Measurements from ENCODE around the gene ITLN1. TPM values are rescaled to one million over a fixed set of nuclear protein-coding genes. Genes with fewer than 3 reads are reported as not detected.

Gene ITLN1
- total RNA-seq, 2 experiments from 2014 or later = not detected

DNA sequence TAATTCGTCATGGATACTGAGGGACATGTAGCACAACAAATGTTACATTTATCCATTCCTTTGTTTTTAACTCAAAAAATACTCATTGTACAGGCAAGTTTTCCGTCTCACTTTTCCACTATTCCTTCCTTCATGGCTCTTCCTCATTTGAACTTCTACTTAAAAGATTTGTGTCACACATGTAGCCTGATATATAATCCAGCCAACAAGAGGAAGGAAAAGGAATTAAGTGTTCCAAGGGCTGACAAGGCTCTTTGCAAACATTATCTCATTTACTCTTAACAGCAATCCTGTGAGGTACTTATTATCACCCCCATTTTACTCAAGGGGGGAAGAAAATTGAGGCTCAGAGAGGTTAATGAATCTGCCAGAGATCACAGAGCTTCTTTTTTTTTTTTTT lies 45.2 kb downstream of the ITLN1 start:
- CTCF ChIA-PET = interaction anchor here (0.8 to 7.2 kb wide), 10 partner anchors 16 to 164 kb away, joined by 3 to 270 read pairs (median 4); partner anchors contain the start of genes CD244, ITLN2 and LY9
- H3K4me1 Mint-ChIP-seq = peaks cover 76% of the 10 kb centered on the region
- H3K4me3 Mint-ChIP-seq = no peak overlapping the region
- ATAC-seq (no peak), DNase-seq (no peak)
- peaks cover 49% of the 10 kb centered on the region for H3K36me3 Mint-ChIP-seq
- H3K27ac Mint-ChIP-seq = peak overlapping the region; percentile 1
- no peaks in the 10 kb centered on the region for H3K27me3 Mint-ChIP-seq
- no peaks in the 10 kb centered on the region for H3K9me3 Mint-ChIP-seq (ENCODE audit: low read depth)

GRCh38 chr1:160838888-160839287 lies 46.1 kb downstream of the ITLN1 start:
- peaks cover 47% of the 10 kb centered on the region for H3K36me3 Mint-ChIP-seq
- H3K4me3 Mint-ChIP-seq = peak overlapping the region; percentile 30
- CTCF ChIA-PET = interaction anchor here (0.6 to 7.2 kb wide), 12 partner anchors 8 to 387 kb away, joined by 3 to 270 read pairs (median 23); partner anchors contain the start of genes CD244, ITLN2, KLHDC9 and LY9
- peak overlapping the region; percentile 98 for H3K27ac Mint-ChIP-seq
- H3K9me3 Mint-ChIP-seq (ENCODE audit: low read depth) = no peaks in the 10 kb centered on the region
- H3K4me1 Mint-ChIP-seq = peaks cover 75% of the 10 kb centered on the region
- ATAC-seq (no peak), DNase-seq (peak; percentile 70)
- H3K27me3 Mint-ChIP-seq = no peaks in the 10 kb centered on the region

GRCh38 chr1:160837558-160838205 lies 47.3 kb downstream of the ITLN1 start:
- Mint-ChIP-seq H3K4me1 (peaks cover 69% of the 10 kb centered on the region), H3K27ac (peak overlapping the region; percentile 98), H3K36me3 (peaks cover 47% of the 10 kb centered on the region), H3K27me3 (no peaks in the 10 kb centered on the region), H3K9me3 (ENCODE audit: low read depth) (no peaks in the 10 kb centered on the region), H3K4me3 (peak overlapping the region; percentile 30)
- CTCF ChIA-PET = interaction anchor here (0.8 to 7.2 kb wide), 35 partner anchors 9 to 260 kb away, joined by 3 to 270 read pairs (median 7); partner anchors contain the start of genes ARHGAP30, CD244, ITLN1 and ITLN2
- peak; percentile 96 for DNase-seq
- peak; percentile 91 for ATAC-seq

GRCh38 chr1:160836981-160837557 lies 47.9 kb downstream of the ITLN1 start:
- CTCF ChIA-PET = interaction anchor here (0.8 to 7.2 kb wide), 39 partner anchors 10 to 261 kb away, joined by 3 to 270 read pairs (median 6); partner anchors contain the start of genes ARHGAP30, CD244, ITLN1 and ITLN2
- H3K4me3 Mint-ChIP-seq = no peak overlapping the region

GRCh38 chr1:160836561-160836960 lies 48.4 kb downstream of the ITLN1 start:
- DNase-seq (no peak), ATAC-seq (no peak)
- no peaks in the 10 kb centered on the region for H3K27me3 Mint-ChIP-seq
- peaks cover 61% of the 10 kb centered on the region for H3K4me1 Mint-ChIP-seq
- no peaks in the 10 kb centered on the region for H3K9me3 Mint-ChIP-seq (ENCODE audit: low read depth)
- CTCF ChIA-PET = interaction anchor here (0.7 to 7.2 kb wide), 33 partner anchors 10 to 304 kb away, joined by 3 to 270 read pairs (median 7); partner anchors contain the start of genes CD244, ITLN1, ITLN2 and KLHDC9
- no peak overlapping the region for H3K4me3 Mint-ChIP-seq
- peaks cover 45% of the 10 kb centered on the region for H3K36me3 Mint-ChIP-seq
- peak overlapping the region; percentile 98 for H3K27ac Mint-ChIP-seq

More at GRCh38 chr1:160836981-160837557, 47.9 kb downstream of the ITLN1 start:
- H3K36me3 Mint-ChIP-seq = peaks cover 47% of the 10 kb centered on the region
- no peaks in the 10 kb centered on the region for H3K9me3 Mint-ChIP-seq (ENCODE audit: low read depth)
- H3K4me1 Mint-ChIP-seq = peaks cover 63% of the 10 kb centered on the region
- DNase-seq (no peak), ATAC-seq (no peak)
- H3K27ac Mint-ChIP-seq = peak overlapping the region; percentile 98
- H3K27me3 Mint-ChIP-seq = no peaks in the 10 kb centered on the region

- Mint-ChIP-seq H3K27me3 (no peaks in the 10 kb centered on the region), H3K4me1 (peaks cover 61% of the 10 kb centered on the region), H3K4me3 (no peak overlapping the region), H3K36me3 (peaks cover 41% of the 10 kb centered on the region), H3K9me3 (ENCODE audit: low read depth) (no peaks in the 10 kb centered on the region), H3K27ac (peak overlapping the region; percentile 98)
- ATAC-seq (no peak), DNase-seq (no peak)
- CTCF ChIA-PET = interaction anchor here (0.8 to 7.2 kb wide), 35 partner anchors 9 to 390 kb away, joined by 3 to 270 read pairs (median 6); partner anchors contain the start of genes CD244, ITLN1, ITLN2 and LY9
Measured at GRCh38 chr1:160835751-160836150, 49.2 kb downstream of the ITLN1 start.

DNA sequence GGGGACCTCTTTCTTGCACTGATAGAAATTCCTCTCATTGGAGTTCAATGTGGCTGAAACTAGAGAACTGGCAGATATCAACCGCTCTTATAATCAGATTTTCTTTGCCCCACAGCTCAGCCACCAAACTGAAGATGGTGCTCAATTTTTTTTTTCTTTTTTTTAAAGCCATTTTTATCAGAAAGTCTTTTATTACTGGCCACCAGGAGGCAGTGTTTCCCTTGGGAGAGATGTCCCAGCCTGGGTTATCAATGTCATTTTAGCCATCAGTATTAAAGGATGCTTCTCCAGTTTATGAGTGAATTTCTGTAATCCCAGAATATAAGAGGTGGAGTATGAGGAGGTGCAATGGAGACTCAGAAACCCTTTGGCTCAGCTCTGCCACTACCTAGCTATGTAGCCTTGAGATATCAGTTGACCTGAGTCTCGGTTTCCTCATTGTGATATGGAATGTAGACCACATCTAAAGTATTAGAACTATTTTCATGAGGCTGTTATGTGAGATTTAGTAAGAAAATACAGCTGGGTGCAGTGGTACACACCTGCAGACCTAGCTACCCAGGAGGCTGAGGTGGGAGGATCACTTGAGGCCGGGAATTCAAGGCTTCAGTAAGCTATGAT lies 49.9 kb downstream of the ITLN1 start:
- peaks cover 59% of the 10 kb centered on the region for H3K4me1 Mint-ChIP-seq
- CTCF ChIA-PET = interaction anchor here (0.8 to 7.2 kb wide), 36 partner anchors 9 to 390 kb away, joined by 3 to 270 read pairs (median 5); partner anchors contain the start of genes CD244, ITLN1, ITLN2 and LY9
- DNase-seq (no peak), ATAC-seq (no peak)
- no peak overlapping the region for H3K4me3 Mint-ChIP-seq
- H3K27ac Mint-ChIP-seq = peak overlapping the region; percentile 44
- peaks cover 42% of the 10 kb centered on the region for H3K36me3 Mint-ChIP-seq
- no peaks in the 10 kb centered on the region for H3K27me3 Mint-ChIP-seq
- no peaks in the 10 kb centered on the region for H3K9me3 Mint-ChIP-seq (ENCODE audit: low read depth)

- H3K27ac Mint-ChIP-seq = no peak overlapping the region
- DNase-seq (peak; percentile 81), ATAC-seq (peak; percentile 70)
- H3K27me3 Mint-ChIP-seq = no peaks in the 10 kb centered on the region
- H3K4me1 Mint-ChIP-seq = peaks cover 18% of the 10 kb centered on the region
- peaks cover 32% of the 10 kb centered on the region for H3K36me3 Mint-ChIP-seq
- H3K9me3 Mint-ChIP-seq (ENCODE audit: low read depth) = no peaks in the 10 kb centered on the region
- CTCF ChIA-PET = interaction anchor here (0.9 to 5.4 kb wide), 11 partner anchors 9 to 124 kb away, joined by 3 to 38 read pairs (median 11); partner anchors contain the start of genes ITLN2 and LY9
- H3K4me3 Mint-ChIP-seq = no peak overlapping the region
Measured at GRCh38 chr1:160830321-160831153, 54.4 kb downstream of the ITLN1 start.

GRCh38 chr1:160829766-160830165 lies 55.2 kb downstream of the ITLN1 start:
- no peaks in the 10 kb centered on the region for H3K9me3 Mint-ChIP-seq (ENCODE audit: low read depth)
- DNase-seq (no peak), ATAC-seq (no peak)
- H3K27ac Mint-ChIP-seq = no peak overlapping the region
- CTCF ChIA-PET = interaction anchor here (0.7 to 5.4 kb wide), 9 partner anchors 8 to 123 kb away, joined by 3 to 38 read pairs (median 13); partner anchors contain the start of gene LY9
- H3K4me1 Mint-ChIP-seq = peaks cover 13% of the 10 kb centered on the region
- H3K36me3 Mint-ChIP-seq = peaks cover 29% of the 10 kb centered on the region
- H3K27me3 Mint-ChIP-seq = no peaks in the 10 kb centered on the region
- H3K4me3 Mint-ChIP-seq = no peak overlapping the region

GRCh38 chr1:160827418-160827817 lies 57.6 kb downstream of the ITLN1 start:
- DNase-seq (no peak), ATAC-seq (no peak)
- Mint-ChIP-seq H3K36me3 (peaks cover 13% of the 10 kb centered on the region), H3K27me3 (no peaks in the 10 kb centered on the region), H3K27ac (no peak overlapping the region), H3K4me1 (no peaks in the 10 kb centered on the region), H3K4me3 (no peak overlapping the region), H3K9me3 (ENCODE audit: low read depth) (no peaks in the 10 kb centered on the region)
- CTCF ChIA-PET = interaction anchor here (1.0 to 5.4 kb wide), 5 partner anchors 46 to 146 kb away, joined by 3 to 31 read pairs (median 3); no protein-coding TSS in a partner anchor

GRCh38 chr1:160826546-160826945 lies 58.4 kb downstream of the ITLN1 start:
- H3K36me3 Mint-ChIP-seq = peaks cover 13% of the 10 kb centered on the region

More at GRCh38 chr1:160826546-160826945, 58.4 kb downstream of the ITLN1 start:
- H3K4me3 Mint-ChIP-seq = no peak overlapping the region
- no peaks in the 10 kb centered on the region for H3K27me3 Mint-ChIP-seq
- CTCF ChIA-PET = interaction anchor here (1.1 to 1.6 kb wide), 4 partner anchors 9 to 127 kb away, joined by 3 read pairs; no protein-coding TSS in a partner anchor
- H3K27ac Mint-ChIP-seq = no peak overlapping the region
- ATAC-seq (no peak), DNase-seq (no peak)
- no peaks in the 10 kb centered on the region for H3K4me1 Mint-ChIP-seq
- no peaks in the 10 kb centered on the region for H3K9me3 Mint-ChIP-seq (ENCODE audit: low read depth)
